Endothelial cell of umbilical vein (primary cell): ENCODE results near the gene EIF4E. TPM values are rescaled to one million over a fixed set of nuclear protein-coding genes. Genes with fewer than 3 reads are reported as not detected.

Experiments
- BruUV-seq: library from RNA; stranded (reverse); fragments of 400-500 nt; replicated peaks from 2 replicates; lab custom pipeline; 2021; lab: Mats Ljungman, UMichigan
- CTCF ChIA-PET: fragments of 300-600, 350-600 bp; sonication (Branson Sonifier 250); formaldehyde crosslinking; loops from one replicate; lab custom pipeline; 2021; ENCODE audit warnings: antibody characterized with exemption, inconsistent platforms; lab: Charles Lee
- POLR2A ChIA-PET: fragments of 300-600, 350-600 bp; sonication (Branson Sonifier 250); formaldehyde crosslinking; loops from one replicate; lab custom pipeline; 2021; ENCODE audit warnings: antibody characterized with exemption, inconsistent platforms; lab: Charles Lee
- DNase-seq: peaks from one replicate; pipeline ENCODE4 v3.0.0-alpha.2; 2011; ENCODE audit warnings: low read depth, low spot score
- FAIRE-seq: peaks from 2 replicates; lab custom pipeline; 2011; peaks lifted over from hg19 to GRCh38; lab: Jason Lieb, UNC
- H2AFZ ChIP-seq: 2 replicates; pipeline ENCODE4 v1.6.0; 2012; ENCODE audit warnings: low read depth, low read length, control low read depth, inconsistent platforms
- H3K27ac ChIP-seq: 2 replicates; pipeline ENCODE4 v1.5.1; 2011; ENCODE audit warnings: low read depth, mild to moderate bottlenecking, control low read depth, low read length, moderate library complexity; ENCODE audit not compliant: insufficient read depth
- H3K27me3 ChIP-seq, 2 experiments: 2 replicates each; pipeline versions ENCODE4 v1.6.0 to v1.6.1; 2011; ENCODE audit warnings: low read length in 2 of 2, mixed read lengths in 1 of 2; ENCODE audit not compliant: control insufficient read depth in 2 of 2, insufficient read depth in 2 of 2
- H3K36me3 ChIP-seq, 2 experiments: 2 replicates in 1 of 2; 3 replicates in 1 of 2; pipeline ENCODE4 v1.5.1; 2011; ENCODE audit warnings: low read length in 2 of 2, mild to moderate bottlenecking in 1 of 2, moderate library complexity in 1 of 2; ENCODE audit not compliant: control insufficient read depth in 2 of 2, insufficient read depth in 2 of 2; ENCODE audit errors: extremely low read depth in 1 of 2
- H3K4me1 ChIP-seq: 3 replicates; pipeline ENCODE4 v1.5.1; 2011; ENCODE audit warnings: mild to moderate bottlenecking, low read length; ENCODE audit not compliant: control insufficient read depth, insufficient read depth; ENCODE audit errors: extremely low read depth
- H3K4me2 ChIP-seq: 2 replicates; pipeline ENCODE4 v1.6.1; 2011; ENCODE audit warnings: low read length, control low read depth, mixed read lengths; ENCODE audit not compliant: insufficient read depth
- H3K4me3 ChIP-seq, 3 experiments: fragments of 200-600 bp in 1 of 3; sonication (generic), shearing (Covaris generic) in 1 of 3; replicated peaks in 1 of 3; 2 replicates each; pipeline ENCODE4 v1.5.1; 2011 to 2016; ENCODE audit warnings: control low read depth in 3 of 3, low read length in 3 of 3, mild to moderate bottlenecking in 2 of 3, inconsistent platforms in 1 of 3, low read depth in 1 of 3, moderate library complexity in 1 of 3; ENCODE audit not compliant: insufficient read depth in 1 of 3
- H3K79me2 ChIP-seq: 2 replicates; pipeline ENCODE4 v1.6.0; 2012; ENCODE audit warnings: low read length, inconsistent platforms; ENCODE audit not compliant: control insufficient read depth, insufficient read depth
- H3K9ac ChIP-seq: replicated peaks from 2 replicates; pipeline ENCODE3; 2011; ENCODE audit warnings: low read length, control low read depth; ENCODE audit not compliant: insufficient read depth; ENCODE audit errors: extremely low read depth
- H3K9me1 ChIP-seq: replicated peaks from 3 replicates; pipeline ENCODE4 v1.6.0; 2011; ENCODE audit warnings: mild to moderate bottlenecking, low read length; ENCODE audit not compliant: control insufficient read depth, insufficient read depth; ENCODE audit errors: extremely low read depth
- H3K9me3 ChIP-seq: replicated peaks from 2 replicates; pipeline ENCODE4 v1.5.1; 2012; ENCODE audit warnings: low read length, inconsistent platforms; ENCODE audit not compliant: control insufficient read depth, insufficient read depth
- H4K20me1 ChIP-seq: replicated peaks from 2 replicates; pipeline ENCODE3; 2011; ENCODE audit warnings: mild to moderate bottlenecking, low read length; ENCODE audit not compliant: control insufficient read depth, insufficient read depth; ENCODE audit errors: extremely low read depth
- FOS ChIP-seq: IDR thresholded peaks from 2 replicates; pipeline ENCODE4 v1.6.1; 2011; ENCODE audit warnings: mild to moderate bottlenecking, low read length, moderate library complexity, borderline replicate concordance; ENCODE audit not compliant: insufficient read depth
- GATA2 ChIP-seq: IDR thresholded peaks from 2 replicates; pipeline ENCODE4 v1.7.0; 2011; ENCODE audit warnings: low read depth, mild to moderate bottlenecking, moderate library complexity, mixed read lengths, low read length; ENCODE audit not compliant: insufficient read length, insufficient read depth
- JUN ChIP-seq: IDR thresholded peaks from 2 replicates; pipeline ENCODE4 v1.6.1; 2011; ENCODE audit warnings: borderline replicate concordance, low read depth; ENCODE audit not compliant: insufficient read length, insufficient read depth
- MYC ChIP-seq: IDR thresholded peaks from one replicate; pipeline ENCODE4 v1.6.1; 2011; ENCODE audit warnings: mild to moderate bottlenecking, low read depth, low read length
- POLR2A ChIP-seq: IDR thresholded peaks from 2 replicates; pipeline ENCODE4 v1.6.1; 2012; ENCODE audit warnings: low read depth, mild to moderate bottlenecking, control low read depth, low read length
- POLR2AphosphoS5 ChIP-seq: IDR thresholded peaks from 2 replicates; pipeline ENCODE4 v1.6.1; 2012; ENCODE audit warnings: low read depth, mild to moderate bottlenecking, control low read depth, low read length, moderate library complexity; ENCODE audit not compliant: insufficient read depth
- dilution Hi-C: fragments of 300-500 bp; cut with MboI; formaldehyde crosslinking; loops from one replicate; pipeline ENCODE4 v1.15.0; 2019; ENCODE audit warnings: low sequenced_read_pairs; ENCODE audit not compliant: extremely low pct_ligation_motif_present
- intact Hi-C: fragments of 100-400 bp; cut with micrococcal nuclease; formaldehyde crosslinking; loops from one replicate; pipeline ENCODE4 v1.10.0; 2022
- polyA plus RNA-seq, 4 experiments: library from polyadenylated mRNA; depleted of rRNA in 3 of 4; stranded (reverse) in 3 of 4; unstranded in 1 of 4; fragments of >200 nt; gene quantifications; 2 replicates each; pipeline versions ENCODE4 v1.2.1 to v1.2.3, GENCODE V29; 2011 to 2012; ENCODE audit warnings: missing spikeins in 1 of 4
- total RNA-seq: library from RNA; stranded (reverse); gene quantifications from 2 replicates; pipeline ENCODE4 v1.2.3, GENCODE V29; 2021
- TF ChIP-seq, protein P1 (sequence below): IDR thresholded peaks from 2 replicates; pipeline ENCODE4 v1.6.1; 2011; ENCODE audit not compliant: insufficient read depth, insufficient read length
- TF ChIP-seq, protein P2 (sequence below), 2 donors: IDR thresholded peaks; 1 replicate in 1 of 2; 2 replicates in 1 of 2; pipeline ENCODE4 v1.5.1; 2011; ENCODE audit warnings: low read length in 2 of 2, mild to moderate bottlenecking in 2 of 2, moderate library complexity in 2 of 2, control low read depth in 1 of 2, inconsistent platforms in 1 of 2, low read depth in 1 of 2; ENCODE audit not compliant: insufficient read depth in 1 of 2; ENCODE audit errors: extremely low read depth in 1 of 2

The EIF4E gene
- total and polyA plus RNA-seq, 2 donors (not counting 3 experiments of a cell fraction or from before 2014, with no cell fraction given) = 40.3 to 107 TPM

DNA sequence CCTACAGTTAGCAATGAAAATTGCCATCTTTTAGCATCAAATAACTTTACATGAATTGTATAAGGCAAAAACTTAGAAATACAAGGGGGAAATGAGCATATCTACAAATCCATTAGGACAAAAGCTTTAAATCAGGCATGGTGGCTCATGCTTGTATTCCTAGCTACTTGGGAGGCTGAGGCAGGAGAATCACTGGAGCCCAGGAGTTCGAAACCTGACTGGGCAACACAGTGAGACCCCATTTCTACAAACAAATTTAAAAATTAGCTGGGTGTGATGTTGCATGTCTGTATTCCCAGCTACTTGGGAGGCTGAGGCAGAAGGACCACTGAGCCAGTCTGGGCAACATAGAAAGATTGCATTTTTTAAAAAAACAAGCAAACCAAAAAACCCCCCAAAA, 61.3 kb downstream of the EIF4E start:
- FAIRE-seq (no peak), DNase-seq (no peak)
- Histone ChIP-seq H3K79me2 (no peaks in the 10 kb centered on the region), H3K27ac (no peak overlapping the region), H3K9me1 (no peaks in the 10 kb centered on the region), H3K9me3 (no peaks in the 10 kb centered on the region), H3K4me1 (no peaks in the 10 kb centered on the region), H4K20me1 (no peaks in the 10 kb centered on the region), H3K9ac (no peak overlapping the region), H3K27me3 (no peaks in the 10 kb centered on the region), H2AFZ (no peak overlapping the region), H3K36me3 (no peaks in the 10 kb centered on the region), H3K4me2 (no peak overlapping the region), H3K4me3 (no peak overlapping the region)
- intact Hi-C loops (no loop called here), dilution Hi-C loops (no loop called here)
- ChIA-PET CTCF (no interaction called here), POLR2A (no interaction called here)
- no TSS peak for BruUV-seq
- TF ChIP-seq POLR2AphosphoS5 (no peak), FOS (no peak)

DNA sequence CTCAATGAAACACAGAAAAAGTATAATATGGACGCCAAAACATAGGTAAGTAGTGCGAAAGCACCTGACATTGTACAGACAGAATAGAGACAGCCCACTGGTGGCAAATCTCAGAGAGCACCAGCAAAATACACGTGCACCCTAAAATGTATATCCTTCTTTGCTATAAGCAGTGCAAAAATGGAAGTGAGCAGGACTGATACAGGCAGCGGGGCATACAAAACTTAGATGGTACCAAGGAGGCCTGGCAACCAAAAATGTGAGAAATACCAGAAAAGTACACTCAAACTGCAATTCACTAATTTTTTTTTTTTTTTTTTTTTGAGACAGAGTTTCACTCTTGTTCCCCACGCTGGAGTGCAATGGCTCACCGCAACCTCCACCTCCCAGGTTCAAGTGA, 63.9 kb downstream of the EIF4E start:
- H3K36me3 ChIP-seq = no peaks in the 10 kb centered on the region
- dilution Hi-C loops = no loop called here
- no TSS peak for BruUV-seq
- ChIA-PET CTCF (no interaction called here), POLR2A (no interaction called here)
- no peak overlapping the region for H2AFZ ChIP-seq
- no peaks in the 10 kb centered on the region for H4K20me1 ChIP-seq
- H3K4me2 ChIP-seq = no peak overlapping the region
- H3K9me1 ChIP-seq = no peaks in the 10 kb centered on the region
- H3K9me3 ChIP-seq = no peaks in the 10 kb centered on the region
- intact Hi-C loops = no loop called here
- no peak overlapping the region for H3K27ac ChIP-seq
- H3K4me3 ChIP-seq = no peak overlapping the region
- H3K79me2 ChIP-seq = no peaks in the 10 kb centered on the region
- TF ChIP-seq GATA2 (no peak), JUN (no peak), POLR2A (no peak), MYC (no peak), POLR2AphosphoS5 (no peak)
- TF ChIP-seq, protein P1, sequence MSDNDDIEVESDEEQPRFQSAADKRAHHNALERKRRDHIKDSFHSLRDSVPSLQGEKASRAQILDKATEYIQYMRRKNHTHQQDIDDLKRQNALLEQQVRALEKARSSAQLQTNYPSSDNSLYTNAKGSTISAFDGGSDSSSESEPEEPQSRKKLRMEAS = no peak
- TF ChIP-seq, protein P2, sequence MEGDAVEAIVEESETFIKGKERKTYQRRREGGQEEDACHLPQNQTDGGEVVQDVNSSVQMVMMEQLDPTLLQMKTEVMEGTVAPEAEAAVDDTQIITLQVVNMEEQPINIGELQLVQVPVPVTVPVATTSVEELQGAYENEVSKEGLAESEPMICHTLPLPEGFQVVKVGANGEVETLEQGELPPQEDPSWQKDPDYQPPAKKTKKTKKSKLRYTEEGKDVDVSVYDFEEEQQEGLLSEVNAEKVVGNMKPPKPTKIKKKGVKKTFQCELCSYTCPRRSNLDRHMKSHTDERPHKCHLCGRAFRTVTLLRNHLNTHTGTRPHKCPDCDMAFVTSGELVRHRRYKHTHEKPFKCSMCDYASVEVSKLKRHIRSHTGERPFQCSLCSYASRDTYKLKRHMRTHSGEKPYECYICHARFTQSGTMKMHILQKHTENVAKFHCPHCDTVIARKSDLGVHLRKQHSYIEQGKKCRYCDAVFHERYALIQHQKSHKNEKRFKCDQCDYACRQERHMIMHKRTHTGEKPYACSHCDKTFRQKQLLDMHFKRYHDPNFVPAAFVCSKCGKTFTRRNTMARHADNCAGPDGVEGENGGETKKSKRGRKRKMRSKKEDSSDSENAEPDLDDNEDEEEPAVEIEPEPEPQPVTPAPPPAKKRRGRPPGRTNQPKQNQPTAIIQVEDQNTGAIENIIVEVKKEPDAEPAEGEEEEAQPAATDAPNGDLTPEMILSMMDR (IDR thresholded peaks at IDR 0.05; ENCODE audit: extremely low read depth in 1 of 2, insufficient read depth in 1 of 2, low read depth in 1 of 2, low read length in 2 of 2) = no peak
- no peak overlapping the region for H3K9ac ChIP-seq
- no peak for FAIRE-seq
- no peaks in the 10 kb centered on the region for H3K27me3 ChIP-seq
- H3K4me1 ChIP-seq = no peaks in the 10 kb centered on the region
- DNase-seq = no peak
